Tibial nerve (tissue), 3 donors: Measurements from ENCODE around the gene RERG.

Experiments used
- POLR2A ChIP-seq, 2 donors: fragments of 450-650 bp; IDR thresholded peaks; one replicate each; pipeline ENCODE4 v1.6.1; 2017; ENCODE audit warnings: antibody characterized with exemption in 2 of 2, mild to moderate bottlenecking in 2 of 2, moderate library complexity in 2 of 2
- TF ChIP-seq, protein P1 (sequence below), 5 experiments: fragments of 200-600 bp in 3 of 5; fragments of 450-650 bp in 2 of 5; sonication (generic) in 3 of 5; IDR thresholded peaks; one replicate each; pipeline ENCODE4 v1.5.1; 2016 to 2019; ENCODE audit warnings: antibody characterized with exemption in 5 of 5, mild to moderate bottlenecking in 3 of 5, moderate library complexity in 2 of 5

DNA sequence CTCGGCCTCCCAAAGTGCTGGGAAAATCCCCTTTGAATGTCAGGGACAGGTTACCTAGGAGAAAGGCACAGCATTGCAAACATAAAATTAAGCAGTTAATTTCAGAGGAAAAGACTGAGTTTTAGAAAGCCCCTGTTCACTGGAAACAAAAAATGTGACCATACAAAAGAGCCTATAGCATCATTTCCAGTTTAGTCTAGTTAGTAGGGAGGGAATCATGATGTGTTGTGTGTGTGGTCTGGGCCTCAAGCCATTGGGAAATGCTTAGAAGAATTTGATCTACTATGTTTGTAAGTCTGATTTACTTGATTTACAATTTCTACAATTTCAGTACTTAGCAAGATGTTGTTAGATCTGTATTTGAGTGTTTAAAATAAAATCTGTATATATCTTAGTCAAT is 47.1 kb upstream of the RERG start:
- TF ChIP-seq, protein P1, sequence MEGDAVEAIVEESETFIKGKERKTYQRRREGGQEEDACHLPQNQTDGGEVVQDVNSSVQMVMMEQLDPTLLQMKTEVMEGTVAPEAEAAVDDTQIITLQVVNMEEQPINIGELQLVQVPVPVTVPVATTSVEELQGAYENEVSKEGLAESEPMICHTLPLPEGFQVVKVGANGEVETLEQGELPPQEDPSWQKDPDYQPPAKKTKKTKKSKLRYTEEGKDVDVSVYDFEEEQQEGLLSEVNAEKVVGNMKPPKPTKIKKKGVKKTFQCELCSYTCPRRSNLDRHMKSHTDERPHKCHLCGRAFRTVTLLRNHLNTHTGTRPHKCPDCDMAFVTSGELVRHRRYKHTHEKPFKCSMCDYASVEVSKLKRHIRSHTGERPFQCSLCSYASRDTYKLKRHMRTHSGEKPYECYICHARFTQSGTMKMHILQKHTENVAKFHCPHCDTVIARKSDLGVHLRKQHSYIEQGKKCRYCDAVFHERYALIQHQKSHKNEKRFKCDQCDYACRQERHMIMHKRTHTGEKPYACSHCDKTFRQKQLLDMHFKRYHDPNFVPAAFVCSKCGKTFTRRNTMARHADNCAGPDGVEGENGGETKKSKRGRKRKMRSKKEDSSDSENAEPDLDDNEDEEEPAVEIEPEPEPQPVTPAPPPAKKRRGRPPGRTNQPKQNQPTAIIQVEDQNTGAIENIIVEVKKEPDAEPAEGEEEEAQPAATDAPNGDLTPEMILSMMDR (IDR thresholded peaks at IDR 0.05), result no peak
- no peak for TF ChIP-seq POLR2A (IDR thresholded peaks at IDR 0.05)
